Type B pancreatic cell (in vitro differentiated cells): ENCODE data around the gene UBE3D. TPM values are rescaled to one million over a fixed set of nuclear protein-coding genes. Genes with fewer than 3 reads are reported as not detected.

Experiments
- DNase-seq: peaks from one replicate; pipeline ENCODE4 v3.0.0; 2021; ENCODE audit warnings: mixed read lengths; ENCODE audit not compliant: unreplicated experiment; ENCODE audit errors: extremely low spot score
- H3K27ac Mint-ChIP-seq: 2 replicates; pipeline ENCODE4 v1.8.0; 2021; ENCODE audit warnings: mild to moderate bottlenecking, mixed read lengths
- H3K27me3 Mint-ChIP-seq: 2 replicates; pipeline ENCODE4 v1.8.0; 2021; ENCODE audit warnings: mixed read lengths
- H3K36me3 Mint-ChIP-seq: 2 replicates; pipeline ENCODE4 v1.8.0; 2021; ENCODE audit warnings: mixed read lengths
- H3K4me1 Mint-ChIP-seq: one replicate; pipeline ENCODE4 v1.8.0; 2021; ENCODE audit warnings: mixed read lengths; ENCODE audit not compliant: unreplicated experiment
- H3K4me3 Mint-ChIP-seq: 2 replicates; pipeline ENCODE4 v1.8.0; 2021; ENCODE audit warnings: mild to moderate bottlenecking, mixed read lengths
- H3K9me3 Mint-ChIP-seq: 2 replicates; pipeline ENCODE4 v1.8.0; 2021; ENCODE audit warnings: mixed read lengths
- long read RNA-seq: library from polyadenylated mRNA; unstranded; transcript quantifications from one replicate; pipeline ENCODE4 v2.0.0, GENCODE V29; 2020
- total RNA-seq: library from RNA; stranded (reverse); gene quantifications from 2 replicates; pipeline ENCODE4 v1.2.1, GENCODE V29; 2021; ENCODE audit warnings: low replicate concordance
- TF ChIP-seq, protein P1 (sequence below): fragments of 200-600 bp; sonication (generic); conservative IDR thresholded peaks from 2 replicates; pipeline ENCODE4 v1.5.0; 2021; ENCODE audit warnings: antibody characterized with exemption, mild to moderate bottlenecking

Gene UBE3D
- 7.0 and 20.0 TPM in 2 replicates for total RNA-seq
- long read RNA-seq, transcript UBE3D-203 (10 exons, 1,917 nt), result major isoform, 15 of 23 reads
- long read RNA-seq, partial matches to known transcripts, result 1 of 23 reads
- long read RNA-seq, other reads (novel, unspliced or antisense), result 7 of 23 reads

GRCh38 chr6:83065511-83066192 is at the start of gene UBE3D:
Gene UBE3D (minus strand): TSS chr6:83065841. CDS start chr6:83065718, 123 bp downstream.
- Mint-ChIP-seq H3K27ac (peak within 1 kb of the TSS; percentile 81), H3K4me1 (peaks cover 20% of the 10 kb centered on the region), H3K36me3 (peaks cover 4% of the 10 kb centered on the region), H3K9me3 (no peaks in the 10 kb centered on the region), H3K4me3 (peak within 1 kb of the TSS; percentile 94), H3K27me3 (no peaks in the 10 kb centered on the region)
- TF ChIP-seq, protein P1, sequence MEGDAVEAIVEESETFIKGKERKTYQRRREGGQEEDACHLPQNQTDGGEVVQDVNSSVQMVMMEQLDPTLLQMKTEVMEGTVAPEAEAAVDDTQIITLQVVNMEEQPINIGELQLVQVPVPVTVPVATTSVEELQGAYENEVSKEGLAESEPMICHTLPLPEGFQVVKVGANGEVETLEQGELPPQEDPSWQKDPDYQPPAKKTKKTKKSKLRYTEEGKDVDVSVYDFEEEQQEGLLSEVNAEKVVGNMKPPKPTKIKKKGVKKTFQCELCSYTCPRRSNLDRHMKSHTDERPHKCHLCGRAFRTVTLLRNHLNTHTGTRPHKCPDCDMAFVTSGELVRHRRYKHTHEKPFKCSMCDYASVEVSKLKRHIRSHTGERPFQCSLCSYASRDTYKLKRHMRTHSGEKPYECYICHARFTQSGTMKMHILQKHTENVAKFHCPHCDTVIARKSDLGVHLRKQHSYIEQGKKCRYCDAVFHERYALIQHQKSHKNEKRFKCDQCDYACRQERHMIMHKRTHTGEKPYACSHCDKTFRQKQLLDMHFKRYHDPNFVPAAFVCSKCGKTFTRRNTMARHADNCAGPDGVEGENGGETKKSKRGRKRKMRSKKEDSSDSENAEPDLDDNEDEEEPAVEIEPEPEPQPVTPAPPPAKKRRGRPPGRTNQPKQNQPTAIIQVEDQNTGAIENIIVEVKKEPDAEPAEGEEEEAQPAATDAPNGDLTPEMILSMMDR, result peak; percentile 99
- peak; percentile 94 for DNase-seq

DNA sequence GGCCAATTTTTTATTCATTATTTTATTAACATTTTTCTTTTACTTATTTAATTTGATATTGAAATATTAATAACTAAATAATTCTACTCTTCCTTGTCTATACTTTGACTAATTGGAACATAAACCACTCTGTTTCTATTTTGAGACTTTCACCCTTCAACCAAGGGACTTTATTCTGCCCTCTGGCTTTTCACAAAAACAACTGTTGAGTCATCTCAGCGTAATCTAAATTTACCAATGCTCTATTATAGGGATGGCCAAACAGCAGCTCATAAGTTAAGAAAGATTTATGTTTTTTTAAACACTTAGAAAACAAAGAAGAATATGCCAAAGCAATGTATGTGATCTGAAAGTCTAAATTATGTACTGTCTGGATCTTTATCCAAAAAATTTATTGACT is 48.5 kb upstream of the UBE3D start:
- H3K4me1 Mint-ChIP-seq, result no peaks in the 10 kb centered on the region
- H3K27ac Mint-ChIP-seq, result no peak overlapping the region
- DNase-seq, result no peak
- TF ChIP-seq, protein P1, result no peak
- H3K27me3 Mint-ChIP-seq, result no peaks in the 10 kb centered on the region
- H3K9me3 Mint-ChIP-seq, result no peaks in the 10 kb centered on the region
- H3K4me3 Mint-ChIP-seq, result no peak overlapping the region
- peaks cover 7% of the 10 kb centered on the region for H3K36me3 Mint-ChIP-seq

GRCh38 chr6:83113258-83113657 is 47.6 kb upstream of the UBE3D start:
- peaks cover 10% of the 10 kb centered on the region for H3K36me3 Mint-ChIP-seq

GRCh38 chr6:83108378-83108777 is 42.7 kb upstream of the UBE3D start:
- H3K27me3 Mint-ChIP-seq, result no peaks in the 10 kb centered on the region
- peaks cover 5% of the 10 kb centered on the region for H3K9me3 Mint-ChIP-seq
- H3K4me3 Mint-ChIP-seq, result no peak overlapping the region
- no peak for DNase-seq
- TF ChIP-seq, protein P1, result no peak
- H3K27ac Mint-ChIP-seq, result no peak overlapping the region
- H3K4me1 Mint-ChIP-seq, result no peaks in the 10 kb centered on the region
- peaks cover 27% of the 10 kb centered on the region for H3K36me3 Mint-ChIP-seq

More at GRCh38 chr6:83113258-83113657, 47.6 kb upstream of the UBE3D start:
- no peak for DNase-seq
- no peaks in the 10 kb centered on the region for H3K27me3 Mint-ChIP-seq
- H3K9me3 Mint-ChIP-seq, result no peaks in the 10 kb centered on the region
- H3K27ac Mint-ChIP-seq, result no peak overlapping the region
- H3K4me3 Mint-ChIP-seq, result no peak overlapping the region
- no peaks in the 10 kb centered on the region for H3K4me1 Mint-ChIP-seq
- TF ChIP-seq, protein P1, result no peak

DNA sequence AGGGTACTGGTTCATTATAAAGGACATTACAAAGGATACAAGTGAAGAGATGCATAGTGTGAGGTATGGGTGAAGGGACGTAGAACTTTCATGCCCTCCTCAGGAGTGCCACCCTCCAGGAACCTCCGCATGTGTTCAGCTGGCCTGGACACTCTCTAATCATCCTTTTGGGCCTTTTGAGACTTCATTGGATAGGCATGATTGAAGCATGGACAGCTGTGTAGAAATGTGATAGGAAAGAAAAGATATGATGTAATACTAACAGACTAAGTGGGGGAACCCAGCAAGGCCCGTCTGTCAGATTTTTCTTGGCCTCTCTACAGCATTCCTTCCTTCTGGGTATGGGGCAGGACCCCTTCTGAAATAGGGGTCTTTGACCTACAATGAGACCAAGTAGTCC is 32.9 kb upstream of the UBE3D start:
- Mint-ChIP-seq H3K4me3 (no peak overlapping the region), H3K9me3 (no peaks in the 10 kb centered on the region), H3K27ac (no peak overlapping the region), H3K27me3 (no peaks in the 10 kb centered on the region), H3K4me1 (no peaks in the 10 kb centered on the region), H3K36me3 (peaks cover 28% of the 10 kb centered on the region)
- no peak for DNase-seq
- TF ChIP-seq, protein P1, result no peak
